AG04450 (cell line): ENCODE data around the gene RGS6. TPM values are rescaled to one million over a fixed set of nuclear protein-coding genes. Genes with fewer than 3 reads are reported as not detected.

Experiments
- CTCF ChIA-PET: fragments of 300-600, 350-600 bp; formaldehyde crosslinking; extraction: SDS; loops from one replicate; lab custom pipeline; 2022; ENCODE audit warnings: antibody characterized with exemption, inconsistent platforms; lab: Charles Lee
- POLR2A ChIA-PET: fragments of 350-600 bp; formaldehyde crosslinking; extraction: SDS; loops from one replicate; lab custom pipeline; 2021; ENCODE audit warnings: antibody characterized with exemption, inconsistent platforms; lab: Yijun Ruan, JAX
- DNase-seq: peaks from one replicate; pipeline ENCODE4 v3.0.0-alpha.2; 2011; ENCODE audit warnings: low read depth, low spot score
- H3K27ac ChIP-seq: one replicate; pipeline ENCODE4 v1.5.1; 2012; ENCODE audit warnings: low read depth, low read length, control low read depth
- H3K27me3 ChIP-seq: one replicate; pipeline ENCODE4 v1.6.0; 2012; ENCODE audit warnings: low read length; ENCODE audit not compliant: control insufficient read depth, insufficient read depth
- H3K4me3 ChIP-seq: 2 replicates; pipeline ENCODE4 v1.5.1; 2011; ENCODE audit warnings: mild to moderate bottlenecking, low read depth, low read length, control low read depth
- H3K9me3 ChIP-seq: 2 replicates; pipeline ENCODE4 v1.5.1; 2012; ENCODE audit warnings: low read length; ENCODE audit not compliant: control insufficient read depth, insufficient read depth
- polyA plus RNA-seq: library from polyadenylated mRNA; depleted of rRNA; stranded (reverse); fragments of >200 nt; gene quantifications from 2 replicates; pipeline ENCODE4 v1.2.3, GENCODE V29; 2011
- TF ChIP-seq, protein P1 (sequence below): IDR thresholded peaks from 2 replicates; pipeline ENCODE4 v1.5.1; 2011; ENCODE audit warnings: low read depth, low read length, control low read depth, inconsistent platforms

The RGS6 gene
- polyA plus RNA-seq, 1 experiment: not detected

DNA sequence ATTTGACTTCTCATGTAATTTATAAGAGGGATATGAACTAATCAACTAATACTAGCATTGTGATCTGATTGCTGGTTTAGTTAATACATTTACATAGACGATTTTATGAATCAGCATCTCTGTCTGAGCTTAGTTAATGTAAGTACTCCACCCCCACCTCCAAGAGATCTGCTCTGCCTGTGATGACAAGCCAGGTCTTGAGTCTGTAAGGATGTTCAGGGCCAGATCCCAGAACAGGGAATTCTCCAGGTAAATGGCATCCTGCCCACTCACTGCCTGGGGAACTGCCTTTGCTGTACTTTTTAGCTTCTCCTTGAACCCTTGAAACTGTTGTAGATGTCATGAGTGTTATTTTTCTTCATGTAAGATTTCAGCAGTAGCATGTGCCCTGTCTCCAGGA lies 289.8 kb downstream of the RGS6 start:
- POLR2A ChIA-PET: no interaction called here
- H3K4me3 ChIP-seq: no peak overlapping the region
- no peaks in the 10 kb centered on the region for H3K9me3 ChIP-seq
- no peak overlapping the region for H3K27ac ChIP-seq
- no peaks in the 10 kb centered on the region for H3K27me3 ChIP-seq
- TF ChIP-seq, protein P1, sequence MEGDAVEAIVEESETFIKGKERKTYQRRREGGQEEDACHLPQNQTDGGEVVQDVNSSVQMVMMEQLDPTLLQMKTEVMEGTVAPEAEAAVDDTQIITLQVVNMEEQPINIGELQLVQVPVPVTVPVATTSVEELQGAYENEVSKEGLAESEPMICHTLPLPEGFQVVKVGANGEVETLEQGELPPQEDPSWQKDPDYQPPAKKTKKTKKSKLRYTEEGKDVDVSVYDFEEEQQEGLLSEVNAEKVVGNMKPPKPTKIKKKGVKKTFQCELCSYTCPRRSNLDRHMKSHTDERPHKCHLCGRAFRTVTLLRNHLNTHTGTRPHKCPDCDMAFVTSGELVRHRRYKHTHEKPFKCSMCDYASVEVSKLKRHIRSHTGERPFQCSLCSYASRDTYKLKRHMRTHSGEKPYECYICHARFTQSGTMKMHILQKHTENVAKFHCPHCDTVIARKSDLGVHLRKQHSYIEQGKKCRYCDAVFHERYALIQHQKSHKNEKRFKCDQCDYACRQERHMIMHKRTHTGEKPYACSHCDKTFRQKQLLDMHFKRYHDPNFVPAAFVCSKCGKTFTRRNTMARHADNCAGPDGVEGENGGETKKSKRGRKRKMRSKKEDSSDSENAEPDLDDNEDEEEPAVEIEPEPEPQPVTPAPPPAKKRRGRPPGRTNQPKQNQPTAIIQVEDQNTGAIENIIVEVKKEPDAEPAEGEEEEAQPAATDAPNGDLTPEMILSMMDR: no peak
- DNase-seq: no peak
- CTCF ChIA-PET: no interaction called here

DNA sequence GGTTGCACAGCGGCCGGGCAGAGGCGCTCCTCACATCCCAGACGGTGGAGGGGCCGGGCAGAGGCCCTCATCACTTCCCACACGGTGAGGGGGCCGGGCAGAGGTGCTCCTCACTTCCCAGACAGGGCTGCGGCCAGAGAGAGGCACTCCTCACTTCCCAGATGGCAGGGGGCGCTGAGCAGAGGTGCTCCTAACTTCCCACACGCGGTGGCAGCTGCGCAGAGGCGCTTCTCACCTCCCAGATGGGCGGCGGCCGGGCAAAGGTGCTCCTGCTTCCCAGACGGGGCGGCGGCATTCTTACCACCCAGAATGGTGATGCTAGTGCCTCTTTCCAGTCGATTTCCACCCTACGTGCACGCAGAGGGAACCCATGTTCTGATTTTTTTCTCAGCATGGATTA lies 304.4 kb downstream of the RGS6 start:
- ChIA-PET POLR2A (no interaction called here), CTCF (no interaction called here)
- DNase-seq: no peak
- H3K27ac ChIP-seq: no peak overlapping the region
- H3K9me3 ChIP-seq: no peaks in the 10 kb centered on the region; the same call in 1 of the 2 replicates
- H3K27me3 ChIP-seq: no peaks in the 10 kb centered on the region
- H3K4me3 ChIP-seq: no peak overlapping the region
- TF ChIP-seq, protein P1: no peak

- ChIA-PET POLR2A (no interaction called here), CTCF (no interaction called here)
- no peak overlapping the region for H3K4me3 ChIP-seq
- DNase-seq: no peak
- H3K9me3 ChIP-seq: no peaks in the 10 kb centered on the region; the same call in 1 of the 2 replicates
- H3K27me3 ChIP-seq: no peaks in the 10 kb centered on the region
- H3K27ac ChIP-seq: no peak overlapping the region
- TF ChIP-seq, protein P1: no peak
Measured at GRCh38 chr14:72237722-72238666, 305.8 kb downstream of the RGS6 start.

GRCh38 chr14:72243309-72244293 lies 311.4 kb downstream of the RGS6 start:
- no peak overlapping the region for H3K27ac ChIP-seq
- TF ChIP-seq, protein P1: no peak
- DNase-seq: no peak
- H3K9me3 ChIP-seq: no peaks in the 10 kb centered on the region
- no peak overlapping the region for H3K4me3 ChIP-seq
- H3K27me3 ChIP-seq: no peaks in the 10 kb centered on the region
- POLR2A ChIA-PET: no interaction called here
- CTCF ChIA-PET: no interaction called here
